NCI-H1092 treated with DMSO at 0.1 percent for 48 hours (cell line): Measurements from ENCODE around the gene SCP2D1.

Experiments used
- DNase-seq: peaks from one replicate; lab custom pipeline; 2025; lab: John Stamatoyannopoulos, UW

SCP2D1 gene

DNA sequence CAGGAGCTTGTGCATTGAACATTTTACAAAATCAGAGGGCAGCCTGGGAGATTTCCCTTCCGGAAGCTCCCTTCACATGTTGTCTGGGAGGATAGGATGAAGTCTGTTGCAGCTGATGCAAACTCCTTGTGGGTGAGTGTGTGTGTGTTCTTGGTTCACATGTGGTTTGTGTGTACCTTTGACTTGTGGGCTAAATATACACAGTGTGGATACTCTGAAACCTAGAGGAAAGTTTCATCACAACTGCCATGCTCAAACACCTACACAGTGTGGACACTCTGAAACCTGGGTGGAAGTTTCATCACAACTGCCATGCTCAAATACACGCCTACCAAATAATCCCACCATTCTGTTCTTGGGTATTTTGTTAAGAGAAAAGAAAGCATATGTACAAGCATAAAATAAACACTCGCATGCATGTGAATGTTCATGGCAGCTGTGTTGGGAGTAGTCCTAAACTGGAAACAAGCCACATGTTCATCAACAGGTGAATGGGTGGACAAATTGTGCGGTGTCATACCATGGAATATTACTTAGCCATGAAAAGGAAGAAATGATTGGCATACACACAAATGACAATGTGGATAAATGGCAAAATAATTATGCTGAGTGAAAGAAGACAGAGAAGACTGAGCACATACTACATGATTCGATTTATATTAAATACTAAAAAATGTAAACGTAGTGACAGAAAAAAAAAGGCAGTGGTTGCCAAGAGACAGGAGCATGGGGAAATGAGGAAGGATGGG, 1.8 kb downstream of the SCP2D1 start:
- no peak for DNase-seq

DNA sequence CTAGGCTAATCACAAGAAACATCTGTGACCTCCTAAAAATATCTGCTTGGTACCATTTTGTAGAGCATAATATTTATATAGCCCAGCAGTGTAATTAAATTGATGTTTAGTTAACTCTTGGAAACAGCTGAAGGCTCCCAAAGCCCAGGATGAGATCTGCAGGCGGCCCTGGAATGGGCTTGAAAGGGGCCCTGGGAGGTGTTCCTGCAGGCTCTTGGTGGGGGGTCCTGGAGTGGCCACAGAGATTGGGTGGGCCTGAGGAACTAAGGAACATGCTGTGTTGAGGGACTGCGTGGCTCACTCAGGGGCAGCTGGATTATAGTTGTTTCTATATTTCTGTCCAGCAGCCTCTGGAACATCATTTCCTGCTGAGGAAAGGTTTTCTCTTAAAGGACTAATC, 9.2 kb downstream of the SCP2D1 start:
- no peak for DNase-seq

DNA sequence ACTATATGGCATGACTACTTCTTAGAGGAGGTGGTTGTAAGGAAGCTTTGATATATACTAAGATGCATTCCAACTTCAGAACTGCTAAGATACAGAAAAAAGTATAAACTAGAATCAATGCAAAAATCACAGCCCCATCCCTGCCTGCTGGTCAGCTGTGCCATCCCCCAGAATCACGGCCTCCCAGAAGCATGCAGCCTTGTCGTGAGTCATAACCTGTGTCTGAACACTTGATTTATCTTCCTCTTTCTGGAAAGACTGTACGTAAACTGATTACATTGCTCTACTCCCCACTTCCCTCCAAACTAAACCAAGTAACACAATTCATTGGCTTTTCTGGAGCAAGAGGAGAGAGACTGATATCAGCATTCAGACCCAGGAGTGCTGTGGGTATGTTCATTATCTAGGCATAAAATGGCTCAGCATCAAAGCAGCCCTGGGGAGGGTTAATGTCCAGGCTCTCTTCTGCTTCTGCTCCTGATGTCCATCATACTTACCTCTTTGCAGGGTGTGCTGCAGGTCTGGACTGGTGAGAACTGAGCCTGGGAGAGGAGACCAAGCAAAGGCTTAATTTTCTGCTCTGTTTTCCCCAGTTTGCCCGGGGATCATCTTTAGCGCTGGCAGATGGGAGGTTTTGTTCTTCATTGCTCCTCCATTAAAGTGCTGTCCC, 18.4 kb downstream of the SCP2D1 start:
- DNase-seq, result no peak

DNA sequence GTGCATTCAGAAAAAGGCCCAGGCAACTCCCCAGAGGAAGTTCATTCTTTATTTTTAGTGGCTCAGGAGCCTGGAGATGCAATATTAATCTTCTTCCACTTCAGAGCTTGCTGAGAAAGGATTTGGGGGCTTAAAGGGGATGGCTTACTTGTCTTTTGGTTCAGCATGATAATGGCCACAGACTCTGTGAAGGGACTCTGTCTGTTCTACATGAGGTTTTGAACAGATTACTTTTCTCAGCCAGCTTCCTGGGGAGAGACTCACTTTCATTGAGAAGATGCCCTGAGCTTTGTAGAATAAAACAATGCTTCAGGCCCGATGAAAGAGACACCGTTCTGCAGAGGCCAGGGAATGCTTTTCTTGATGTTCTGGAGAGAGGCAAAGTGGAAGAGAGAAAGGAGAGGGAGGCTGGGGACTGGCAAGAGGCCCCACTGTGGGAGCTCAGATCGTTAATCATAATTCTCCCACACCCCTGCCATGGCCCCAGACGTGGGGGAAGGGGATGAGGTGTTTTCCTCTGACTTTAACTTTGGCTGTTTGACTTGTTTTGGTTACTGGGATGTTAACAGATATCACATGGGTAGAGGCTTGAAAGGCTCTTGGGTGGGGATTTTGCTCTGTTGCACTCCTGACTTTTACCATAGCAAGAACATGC, 19.1 kb downstream of the SCP2D1 start:
- DNase-seq, result no peak

DNA sequence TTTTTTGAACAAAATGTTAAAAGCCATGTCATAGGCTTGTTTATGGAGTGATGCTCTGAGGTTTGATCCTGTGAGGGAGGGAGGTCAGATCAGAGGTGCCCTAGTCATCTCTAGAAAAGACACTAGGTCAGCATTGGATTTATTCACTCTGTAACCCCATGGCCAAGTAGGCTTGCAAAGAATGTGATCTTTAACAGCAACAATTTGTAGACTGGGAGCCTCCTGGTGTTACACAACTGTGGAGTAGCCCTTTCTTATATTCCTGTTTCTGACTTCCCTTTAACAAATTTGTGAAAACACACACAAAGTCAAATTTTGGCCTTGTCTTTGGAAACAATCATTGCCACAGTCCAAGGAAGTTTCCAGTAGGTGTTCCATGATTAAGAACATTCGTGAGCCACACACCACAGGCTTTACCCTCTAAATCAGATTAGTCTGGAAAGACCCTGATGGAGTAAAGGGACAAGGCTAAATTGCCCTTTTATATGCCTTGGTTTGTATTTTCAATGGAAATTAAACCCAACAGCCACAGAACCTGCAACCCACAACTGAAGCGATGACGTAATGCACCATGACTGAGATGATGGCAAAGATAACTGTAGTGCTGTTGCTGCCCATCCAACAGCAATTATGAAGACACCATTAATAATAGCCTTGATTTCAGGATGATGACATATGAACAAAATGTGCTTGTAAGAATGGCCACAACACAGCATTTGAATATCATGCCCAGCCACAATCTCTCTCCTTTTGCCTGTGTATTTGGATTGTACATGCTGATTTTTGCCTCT, 22.1 kb downstream of the SCP2D1 start:
- DNase-seq, result no peak

DNA sequence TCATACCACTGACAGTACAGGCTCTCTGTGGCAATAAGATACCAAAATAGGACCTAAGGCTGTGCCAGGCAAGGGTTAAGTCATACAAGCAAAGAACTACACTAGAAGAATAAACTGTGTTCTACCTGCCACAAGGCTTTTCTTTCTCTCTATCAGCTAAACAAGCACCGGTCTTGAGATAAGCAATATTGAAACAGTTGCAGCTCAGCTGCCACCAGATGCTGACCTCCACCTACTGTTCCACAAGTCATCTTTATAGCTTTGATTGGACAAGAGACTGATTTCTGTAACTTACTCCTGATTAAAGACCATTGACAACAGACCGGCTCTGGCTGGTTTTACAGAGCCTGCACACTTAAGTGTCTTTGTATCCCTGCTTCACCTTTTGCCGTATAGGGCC, 24.1 kb downstream of the SCP2D1 start:
- no peak for DNase-seq

DNA sequence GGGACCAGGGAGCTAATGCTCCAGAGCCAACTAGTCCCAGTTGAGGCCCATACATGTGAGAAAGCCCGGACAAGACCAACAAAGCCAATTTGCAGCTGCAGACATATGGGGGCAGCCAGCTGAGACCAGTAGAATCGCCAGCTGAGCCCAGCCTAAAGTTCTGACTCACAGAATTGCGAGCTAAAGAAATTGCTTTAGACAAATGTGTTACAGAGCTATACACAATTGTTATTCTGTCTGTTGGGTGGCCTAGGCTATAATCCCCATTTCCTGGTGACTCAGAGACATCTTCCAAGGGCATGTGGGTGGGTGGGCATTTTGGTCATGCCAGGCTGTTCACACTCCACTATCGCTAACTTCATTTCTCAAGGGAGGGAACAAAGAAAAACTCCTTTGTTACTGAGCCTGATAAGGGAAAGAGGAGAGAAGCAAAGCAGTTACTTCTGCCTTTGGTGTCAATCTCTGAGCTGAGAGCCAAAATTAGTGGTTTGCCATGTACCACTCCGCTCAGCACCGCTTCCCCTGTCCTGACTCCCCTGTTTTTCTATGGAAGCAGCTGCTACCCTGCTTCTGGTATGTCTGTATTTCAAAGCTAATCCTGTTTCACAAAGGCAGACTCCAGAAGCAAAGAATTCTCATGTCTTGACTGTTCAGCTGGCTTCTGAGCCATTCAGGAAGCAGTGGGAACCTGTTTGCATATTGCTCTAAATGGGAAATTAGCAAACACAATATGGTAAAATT, 26.1 kb downstream of the SCP2D1 start:
- DNase-seq, result no peak

DNA sequence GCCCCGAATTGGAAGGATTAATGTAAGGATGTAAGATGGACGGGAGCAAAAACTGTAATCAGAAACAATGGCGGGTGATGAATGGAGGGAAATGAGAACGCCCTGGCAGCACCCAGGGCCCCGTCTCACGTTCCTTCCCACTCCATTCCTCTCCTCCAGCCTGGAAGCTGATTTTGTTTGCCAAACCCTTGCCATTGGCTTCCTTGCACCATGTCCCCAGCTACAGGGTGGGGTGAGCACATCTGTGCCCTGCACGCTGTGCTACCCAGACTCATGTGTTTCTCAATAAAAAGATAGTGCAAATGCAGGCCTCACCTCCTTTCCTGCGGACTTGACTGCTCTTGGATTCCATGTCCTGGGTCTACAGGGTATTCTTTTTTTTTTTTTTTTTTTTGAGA, 26.7 kb downstream of the SCP2D1 start:
- DNase-seq, result no peak

DNA sequence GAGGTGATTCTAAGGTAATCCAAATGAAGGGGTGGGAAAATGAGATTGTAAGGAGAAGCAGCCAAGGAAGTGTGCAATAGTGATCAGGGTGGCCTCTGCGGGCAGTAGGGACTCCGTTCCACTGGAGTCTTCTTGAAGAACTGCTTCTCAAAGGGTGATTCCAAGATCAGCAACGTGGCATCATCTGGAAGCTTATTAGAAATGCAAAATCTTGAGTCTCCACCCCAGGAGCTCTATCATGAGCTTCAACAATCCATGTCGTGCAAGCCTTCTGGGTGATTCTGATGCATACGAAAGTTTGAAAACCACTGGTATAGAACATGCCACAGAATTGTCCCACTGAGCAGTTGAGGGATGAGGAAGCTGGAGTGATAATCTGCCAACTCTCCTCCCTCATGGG, 31.4 kb downstream of the SCP2D1 start:
- no peak for DNase-seq

DNA sequence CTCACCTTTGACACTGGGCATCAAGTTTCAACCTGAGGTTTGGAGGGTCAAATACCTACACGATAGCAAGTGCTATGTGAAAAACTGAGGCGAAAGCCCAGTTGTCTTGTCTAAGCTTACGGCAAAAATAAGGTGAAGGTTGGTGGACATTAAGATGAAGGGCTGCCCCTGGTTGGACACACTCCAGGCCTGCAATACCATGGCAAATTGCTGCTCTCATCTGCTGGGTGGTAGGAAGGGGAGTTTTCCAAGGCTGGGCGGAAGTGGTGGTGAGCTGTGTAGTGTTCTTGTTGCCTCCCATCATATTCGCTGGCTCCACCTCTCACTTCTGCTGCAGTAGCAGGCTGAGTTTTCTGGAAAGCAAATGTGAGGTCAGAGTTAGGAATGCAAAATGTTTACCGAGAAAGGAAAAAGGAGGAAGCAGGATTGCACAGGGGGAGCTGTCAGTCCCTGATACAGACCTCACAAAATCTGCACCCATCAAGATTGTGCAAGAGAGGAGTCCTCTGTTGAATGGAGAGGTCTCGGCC, 33.7 kb downstream of the SCP2D1 start:
- no peak for DNase-seq

DNA sequence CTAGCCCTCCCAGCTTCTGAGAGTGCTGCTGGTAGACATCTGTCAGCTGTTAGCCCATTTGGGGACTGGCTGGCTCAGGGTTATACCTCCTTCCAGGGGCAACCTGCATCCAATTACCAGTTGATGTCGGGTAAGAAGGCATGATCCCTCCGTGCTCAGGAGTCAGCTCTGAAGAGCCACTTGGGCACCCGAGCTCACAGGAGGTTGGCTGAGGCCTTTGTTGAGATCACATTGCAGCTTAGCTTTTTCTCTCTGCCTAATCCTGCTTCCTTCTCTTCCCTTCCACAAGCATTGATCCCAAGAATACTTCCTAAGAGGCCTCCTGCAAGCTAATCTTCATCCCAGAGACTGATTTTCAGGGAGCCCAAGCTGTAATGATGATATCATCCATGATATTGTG, 35.5 kb downstream of the SCP2D1 start:
- DNase-seq, result no peak

DNA sequence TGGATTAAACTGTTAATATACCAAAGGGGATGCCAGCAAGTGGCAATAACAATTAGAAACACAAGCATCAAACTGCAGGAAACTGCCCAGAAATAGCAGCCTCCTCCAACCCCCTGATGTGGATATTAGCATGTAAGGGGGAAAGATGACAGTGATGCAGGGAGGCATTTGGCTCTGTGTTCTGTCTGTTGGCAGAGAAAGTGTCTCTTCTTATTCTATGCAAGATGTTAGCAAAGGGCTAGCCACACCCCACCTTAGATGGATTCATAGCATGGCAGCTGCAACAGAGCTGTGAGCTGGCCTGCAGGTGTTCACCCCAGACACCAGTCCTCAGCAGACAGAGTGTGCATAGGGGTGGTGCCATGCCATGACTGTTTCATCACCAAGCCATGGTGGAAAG, 38.0 kb downstream of the SCP2D1 start:
- DNase-seq, result no peak

DNA sequence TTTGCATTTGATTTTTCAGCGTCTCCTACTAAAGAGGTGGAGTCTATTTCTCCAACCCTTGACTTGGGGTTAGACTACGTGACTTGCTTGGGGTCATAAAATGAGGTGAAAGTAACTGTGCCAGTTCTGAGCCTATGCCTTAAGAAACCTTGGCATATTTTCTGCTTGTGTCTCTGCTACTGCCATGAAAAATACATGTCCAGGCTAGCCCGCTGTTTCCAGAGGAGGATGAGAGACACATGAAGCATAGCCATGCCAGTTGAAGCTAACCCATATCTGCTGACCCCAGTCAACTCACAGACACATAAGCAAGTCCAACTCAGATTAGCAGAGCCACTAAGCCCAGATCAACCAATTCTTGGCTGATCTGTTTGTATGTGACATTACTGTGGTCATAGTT, 38.7 kb downstream of the SCP2D1 start:
- no peak for DNase-seq

DNA sequence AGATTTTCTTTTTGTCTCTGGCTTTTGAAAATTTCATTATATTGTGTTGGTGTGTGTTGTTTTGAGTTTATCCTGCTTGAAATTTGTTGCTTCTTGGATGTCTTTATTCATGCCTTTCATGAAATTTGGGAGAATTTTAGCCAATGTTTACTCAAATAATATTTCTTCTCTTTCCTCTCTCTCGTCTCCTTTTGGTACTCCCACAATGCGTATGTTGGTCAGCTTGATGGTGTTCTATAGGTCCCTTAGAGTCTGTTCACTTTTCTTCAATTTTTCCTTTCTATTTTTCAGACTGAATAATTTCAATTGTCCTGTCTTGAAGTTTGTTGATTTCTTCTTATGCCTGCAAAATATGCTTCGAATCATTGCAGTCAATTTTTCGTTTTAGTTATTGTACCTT, 39.6 kb downstream of the SCP2D1 start:
- DNase-seq, result no peak

DNA sequence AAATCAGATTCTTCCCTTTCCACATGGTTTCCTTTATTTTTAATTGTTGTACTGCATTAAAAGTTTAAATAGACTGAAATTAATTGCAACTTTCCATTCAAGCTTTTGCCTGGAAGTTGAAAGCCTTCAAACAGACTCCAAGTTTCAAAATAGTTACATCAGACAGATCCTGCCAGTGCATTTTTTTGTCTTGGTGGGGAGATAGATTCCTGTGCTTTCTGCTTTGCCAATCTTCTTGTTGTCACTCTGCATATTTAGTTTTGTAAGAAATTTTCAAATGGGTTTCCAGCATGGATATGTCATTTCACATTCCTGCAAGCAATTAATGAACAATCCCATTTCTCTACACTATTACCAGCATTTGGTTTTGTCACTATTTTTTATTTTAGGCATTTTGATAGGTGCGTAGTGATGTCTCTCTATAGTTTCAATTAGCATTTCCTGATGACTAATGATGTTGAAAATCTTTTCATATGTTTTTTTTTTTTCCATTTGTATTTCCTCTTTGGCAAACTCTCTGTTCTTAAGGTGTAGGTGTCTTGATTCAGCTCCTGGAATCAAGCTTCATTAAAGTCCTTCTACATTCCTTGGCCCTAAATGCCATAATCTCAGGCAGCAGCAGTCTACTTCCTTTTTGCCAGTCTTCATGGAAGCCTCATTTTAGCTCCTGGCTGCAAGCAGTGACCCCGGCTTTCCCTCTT, 40.5 kb downstream of the SCP2D1 start:
- DNase-seq, result no peak

DNA sequence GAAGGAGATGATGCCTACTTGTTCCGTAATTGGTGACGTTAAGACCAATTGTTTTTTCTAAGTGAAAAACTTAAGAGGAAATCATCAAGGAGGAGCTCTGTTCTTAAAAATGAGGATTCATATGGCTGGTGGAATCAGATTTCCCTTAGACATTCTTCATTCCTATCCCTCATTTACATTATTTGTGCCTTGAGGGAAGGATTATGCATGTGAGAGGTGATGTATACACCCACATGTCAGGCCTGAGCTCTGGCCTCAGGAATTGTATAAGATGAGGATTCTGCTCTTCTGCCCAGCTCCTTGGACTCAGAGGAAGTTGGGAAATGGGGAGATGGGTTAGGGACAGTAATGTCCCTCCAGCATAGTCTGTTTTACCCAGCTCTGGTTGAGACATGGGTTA, 42.3 kb downstream of the SCP2D1 start:
- no peak for DNase-seq

DNA sequence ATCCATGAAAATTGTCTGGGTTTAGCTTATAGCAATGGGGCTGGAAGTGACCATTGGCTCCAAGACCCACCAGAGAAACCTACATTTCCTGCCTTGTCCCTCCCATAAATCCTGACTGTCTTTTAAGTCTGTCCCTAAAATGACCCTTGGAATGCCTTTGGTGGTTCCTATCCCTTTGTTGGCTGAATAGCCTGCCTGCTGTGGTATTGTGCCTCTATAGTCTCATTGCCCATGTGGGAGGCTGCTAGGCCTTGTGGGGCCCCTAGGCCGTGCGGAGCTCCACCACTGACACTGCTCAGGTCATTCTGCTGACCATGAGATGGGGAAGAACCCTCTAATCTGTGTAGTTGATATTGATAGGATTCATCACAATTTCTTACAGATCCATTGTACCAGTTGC, 43.3 kb downstream of the SCP2D1 start:
- DNase-seq, result no peak

DNA sequence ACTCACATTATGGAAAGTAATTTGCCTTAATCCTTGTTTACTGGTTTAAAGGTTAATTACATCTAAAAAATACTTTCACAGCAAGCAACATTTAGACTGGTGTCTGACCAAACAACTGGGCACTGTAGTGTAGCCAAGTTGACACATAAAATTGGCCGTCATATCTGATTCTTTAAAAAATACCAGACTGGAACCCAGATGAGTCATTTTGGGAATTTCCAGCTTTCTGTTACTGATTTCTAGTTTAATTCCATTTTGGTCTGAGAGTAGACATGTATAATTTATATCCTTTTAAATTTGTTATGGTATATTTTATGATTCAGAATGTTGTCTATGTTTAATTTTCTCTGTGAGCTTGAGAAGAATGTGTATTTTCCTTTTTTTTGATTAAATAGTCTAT, 44.1 kb downstream of the SCP2D1 start:
- no peak for DNase-seq

DNA sequence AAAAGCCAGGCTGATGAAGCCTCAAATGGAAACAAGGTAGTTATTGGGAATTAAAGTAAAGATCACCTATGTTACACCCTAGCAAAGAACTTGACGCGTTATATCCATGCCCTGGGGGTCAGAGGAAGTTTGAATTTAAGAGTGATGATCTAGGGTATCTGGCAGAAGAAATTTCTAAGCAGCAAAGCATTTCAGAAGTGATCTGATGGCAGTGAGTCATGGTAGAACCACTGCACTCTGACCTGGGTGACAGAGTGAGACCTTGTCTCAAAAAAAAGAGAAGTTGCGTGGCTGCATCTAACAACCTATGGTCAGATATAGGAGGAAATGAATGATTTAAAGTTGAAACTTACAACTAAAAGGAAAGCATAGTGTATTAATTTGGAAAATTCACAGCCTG, 45.2 kb downstream of the SCP2D1 start:
- no peak for DNase-seq
